Motor neuron (in vitro differentiated cells): Measurements from ENCODE around the gene FBXO31. TPM values are rescaled to one million over a fixed set of nuclear protein-coding genes. Genes with fewer than 3 reads are reported as not detected.
A peak's percentile ranks its signal among the peaks of the same experiment; 100 is the strongest.

ENCODE experiments used
- ATAC-seq, 8 experiments: fragments of 200-7000 bp; cut with Tn5 transposase; replicated peaks in 6 of 8; 2 replicates each; pipeline ENCODE4 v1.8.0; 2021; ENCODE audit warnings: mild to moderate bottlenecking in 8 of 8, moderate library complexity in 8 of 8
- H3K27ac ChIP-seq, 2 donors: fragments of 250-450 bp; sonication (Bioruptor Pico); 2 replicates each; pipeline ENCODE4 v1.9.0; 2021; ENCODE audit warnings: antibody characterized with exemption in 2 of 2, mild to moderate bottlenecking in 2 of 2, moderate library complexity in 1 of 2
- H3K4me1 ChIP-seq, 2 donors: fragments of 250-450 bp; sonication (Bioruptor Pico); replicated peaks in 1 of 2; 2 replicates each; pipeline ENCODE4 v1.6.1; 2021; ENCODE audit warnings: antibody characterized with exemption in 2 of 2, mild to moderate bottlenecking in 2 of 2, moderate library complexity in 1 of 2
- H3K4me3 ChIP-seq, 5 donors: fragments of 250-450 bp; sonication (Bioruptor Pico); 2 replicates each; pipeline ENCODE4 v1.9.0; 2021; ENCODE audit warnings: antibody characterized with exemption in 5 of 5, mild to moderate bottlenecking in 5 of 5, moderate library complexity in 4 of 5
- WGBS, 10 experiments: fragments of 450-650 bp; shearing (Covaris generic); methylation state at CpG; one replicate each; pipeline ENCODE4 v1.0.0; 2022; 5-methylcytosine and 5-hydroxymethylcytosine counted together
- in situ Hi-C, 9 experiments: fragments of 400-800 bp; cut with MboI; loops; one replicate each; pipeline ENCODE4 v1.15.0; 2021; ENCODE audit warnings: low sequenced_read_pairs in 9 of 9, low pct_unique_long_range_greater_than_20kb in 2 of 9; ENCODE audit not compliant: unreplicated experiment in 9 of 9
- total RNA-seq, 8 experiments: library from RNA; unstranded; fragments of 300-600 nt; gene quantifications; 2 replicates each; pipeline versions ENCODE4 v1.2.3 to v1.2.4, GENCODE V29; 2022

Gene FBXO31, protein sequence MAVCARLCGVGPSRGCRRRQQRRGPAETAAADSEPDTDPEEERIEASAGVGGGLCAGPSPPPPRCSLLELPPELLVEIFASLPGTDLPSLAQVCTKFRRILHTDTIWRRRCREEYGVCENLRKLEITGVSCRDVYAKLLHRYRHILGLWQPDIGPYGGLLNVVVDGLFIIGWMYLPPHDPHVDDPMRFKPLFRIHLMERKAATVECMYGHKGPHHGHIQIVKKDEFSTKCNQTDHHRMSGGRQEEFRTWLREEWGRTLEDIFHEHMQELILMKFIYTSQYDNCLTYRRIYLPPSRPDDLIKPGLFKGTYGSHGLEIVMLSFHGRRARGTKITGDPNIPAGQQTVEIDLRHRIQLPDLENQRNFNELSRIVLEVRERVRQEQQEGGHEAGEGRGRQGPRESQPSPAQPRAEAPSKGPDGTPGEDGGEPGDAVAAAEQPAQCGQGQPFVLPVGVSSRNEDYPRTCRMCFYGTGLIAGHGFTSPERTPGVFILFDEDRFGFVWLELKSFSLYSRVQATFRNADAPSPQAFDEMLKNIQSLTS
- total RNA-seq: 10 to 100 TPM; 12.2 to 23.2 (median 18.0) TPM

DNA sequence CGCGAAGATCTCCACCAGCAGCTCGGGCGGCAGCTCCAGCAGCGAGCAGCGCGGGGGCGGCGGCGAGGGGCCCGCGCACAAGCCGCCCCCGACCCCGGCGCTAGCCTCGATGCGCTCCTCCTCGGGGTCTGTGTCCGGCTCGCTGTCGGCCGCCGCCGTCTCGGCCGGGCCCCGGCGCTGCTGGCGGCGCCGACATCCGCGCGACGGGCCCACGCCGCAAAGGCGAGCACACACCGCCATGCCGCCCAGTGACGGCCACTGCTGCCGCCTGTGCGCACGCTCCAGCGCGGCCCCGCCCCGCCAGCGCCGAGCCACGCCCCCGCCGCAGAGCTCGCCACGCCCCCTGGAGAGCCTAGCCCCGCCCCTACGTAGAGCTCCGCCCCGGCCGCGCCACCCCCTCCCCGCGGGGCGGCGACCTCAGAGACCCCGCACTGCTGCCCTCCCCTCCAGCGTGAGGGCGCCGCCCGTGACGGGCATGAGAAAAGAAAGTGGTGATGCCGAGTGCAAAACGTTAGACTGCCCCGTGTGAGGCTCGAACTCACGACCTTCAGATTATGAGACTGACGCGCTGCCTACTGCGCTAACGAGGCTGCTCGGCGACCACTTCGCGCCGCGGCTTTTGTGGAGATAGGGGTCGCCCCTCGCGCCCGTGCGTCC is at the start of gene FBXO31:
Gene FBXO31, minus strand, starts transcription at position 272 of the 657 bp plus-strand sequence. Its CDS starts 32 bp downstream, at position 240.
- peaks cover 17 to 25% of the 10 kb centered on the region in 2 donors for H3K4me1 ChIP-seq
- ATAC-seq: peak; percentile 47 to 79 (median 68)
- in situ Hi-C loops: no loop called here
- peak within 1 kb of the TSS; percentile 82 to 88 for H3K27ac ChIP-seq
- 20% methylated on average over 1 of the region's 92 CpGs; no CpG with 5 or more reads in 9 of the 10 experiments for whole genome bisulfite sequencing, 10 experiments
- peak within 1 kb of the TSS; percentile 50 to 81 (median 71) for H3K4me3 ChIP-seq

DNA sequence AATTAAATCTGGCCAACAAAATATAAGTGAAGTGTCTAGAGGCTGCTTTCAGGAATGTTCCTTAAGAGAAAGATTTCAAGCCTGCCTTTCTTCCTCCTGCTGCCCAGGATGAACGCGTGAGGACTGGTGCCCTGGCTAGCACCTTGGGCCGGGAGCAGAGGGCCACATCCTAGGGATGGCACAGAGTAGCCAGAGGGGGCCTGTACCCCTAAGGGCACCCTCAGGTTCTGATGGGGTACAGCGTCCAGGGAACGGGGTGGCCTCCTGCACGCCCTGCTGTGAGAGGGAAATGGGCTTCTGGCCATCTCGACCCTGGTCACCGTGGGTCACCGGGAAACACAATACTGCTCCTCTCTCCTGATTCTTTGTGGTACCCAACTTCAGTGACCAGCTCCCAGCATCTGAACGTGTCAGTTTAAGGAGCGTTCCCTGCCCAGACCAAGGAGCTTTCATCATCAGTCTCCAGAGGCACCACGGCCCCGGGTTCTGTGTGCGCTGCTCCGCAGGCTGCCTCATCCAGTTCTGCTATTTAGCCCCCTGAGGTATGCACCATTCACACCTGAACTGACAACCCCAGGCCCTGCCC is 48.8 kb upstream of the FBXO31 start:
- no peak overlapping the region for H3K27ac ChIP-seq
- H3K4me3 ChIP-seq: no peak overlapping the region
- WGBS, 10 experiments: 89 to 100% (median 94%) methylated on average over 3 to 9 of the region's 15 CpGs; no CpG with 5 or more reads in 6 of the 10 experiments
- H3K4me1 ChIP-seq: peaks cover 7% of the 10 kb centered on the region in 2 donors
- in situ Hi-C loops: no loop called here
- no peak for ATAC-seq

DNA sequence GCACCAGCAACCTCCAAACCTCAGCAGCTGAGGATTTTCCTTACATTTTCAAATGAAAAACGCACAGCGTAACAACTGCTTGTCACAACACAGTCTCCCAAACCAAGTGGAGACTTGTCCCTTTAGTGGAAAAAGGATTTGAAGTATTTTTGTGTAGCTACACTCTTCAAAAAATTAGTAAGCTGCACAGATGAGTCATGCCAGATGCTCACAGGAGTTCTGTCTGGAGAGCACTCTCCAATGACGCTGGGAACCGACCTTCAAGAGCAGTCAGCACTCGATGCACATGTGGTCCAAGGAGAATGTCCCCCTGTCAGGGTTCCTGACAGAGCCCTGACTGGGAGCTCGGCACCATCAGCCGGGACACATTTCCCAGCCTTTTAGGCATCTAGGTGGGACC is 48.4 kb upstream of the FBXO31 start:
- Histone ChIP-seq H3K4me3 (no peak overlapping the region), H3K27ac (no peak overlapping the region), H3K4me1 (peaks cover 7% of the 10 kb centered on the region in 2 donors)
- in situ Hi-C loops: no loop called here
- WGBS, 10 experiments: 53 to 100% (median 80%) methylated on average over 1 to 7 of the region's 7 CpGs; no CpG with 5 or more reads in 5 of the 10 experiments
- ATAC-seq: peak in 3 of 8 experiments; percentile 24 to 60 (median 34)

DNA sequence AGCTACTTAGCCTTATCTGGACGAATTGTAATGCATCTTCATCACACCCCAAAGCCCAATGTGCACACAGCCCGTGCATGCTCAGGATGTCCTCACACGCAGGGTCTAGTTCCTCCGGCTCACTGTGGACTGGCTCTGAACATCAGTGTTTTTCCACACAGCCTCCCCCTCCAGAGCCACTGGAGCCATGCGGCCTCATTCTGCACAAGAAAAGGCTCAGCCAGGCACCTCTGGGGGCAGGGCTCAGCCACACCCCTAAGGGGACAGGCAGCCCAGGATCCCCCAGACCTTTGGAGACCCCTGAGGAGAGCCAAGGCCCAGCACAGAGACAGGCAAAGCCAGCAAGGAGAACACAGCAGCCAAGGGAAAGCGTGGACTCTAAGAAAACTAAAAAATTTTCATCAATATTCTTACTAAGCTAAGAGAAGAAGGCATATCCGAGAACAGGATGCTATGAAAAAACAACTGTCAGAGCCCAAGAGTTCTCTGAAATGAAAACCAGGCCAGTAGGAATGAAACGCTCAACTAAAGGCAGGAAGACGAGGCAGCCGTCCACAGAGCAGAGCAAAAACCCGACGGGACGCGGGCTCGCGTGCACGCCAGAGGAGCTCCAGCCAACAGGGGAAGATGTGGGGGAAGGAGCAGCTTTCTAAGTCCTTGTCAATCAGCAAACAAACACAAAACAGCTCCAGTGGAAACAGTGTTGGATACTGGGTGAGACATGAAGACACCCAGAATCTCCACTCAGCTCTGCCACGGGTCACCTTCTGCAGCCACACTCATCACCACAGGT is 43.0 kb upstream of the FBXO31 start:
- peaks cover 3 to 11% of the 10 kb centered on the region in 2 donors for H3K4me1 ChIP-seq
- ATAC-seq: no peak
- in situ Hi-C loops: no loop called here
- WGBS, 10 experiments: 43 to 80% (median 64%) methylated on average over 2 to 8 of the region's 18 CpGs; no CpG with 5 or more reads in 2 of the 10 experiments
- no peak overlapping the region for H3K4me3 ChIP-seq
- no peak overlapping the region for H3K27ac ChIP-seq

GRCh38 chr16:87425941-87426340 is 42.4 kb upstream of the FBXO31 start:
- WGBS, 10 experiments: 80 to 100% (median 100%) methylated on average over 1 to 5 of the region's 12 CpGs; no CpG with 5 or more reads in 5 of the 10 experiments
- no peak for ATAC-seq

GRCh38 chr16:87424266-87424665 is 40.7 kb upstream of the FBXO31 start:
- no peak overlapping the region for H3K27ac ChIP-seq
- WGBS, 10 experiments: 20 to 100% (median 70%) methylated on average over 1 to 4 of the region's 12 CpGs; no CpG with 5 or more reads in 4 of the 10 experiments
- H3K4me1 ChIP-seq: peaks cover 3 to 11% of the 10 kb centered on the region in 2 donors
- in situ Hi-C loops: loop anchor here in 1 of 9 experiments (25.0 kb wide), 1 partner anchor 213 kb away; no protein-coding TSS in a partner anchor
- no peak overlapping the region for H3K4me3 ChIP-seq
- ATAC-seq: peak; percentile 85 to 97 (median 96)

More at GRCh38 chr16:87425941-87426340, 42.4 kb upstream of the FBXO31 start:
- peaks cover 3 to 11% of the 10 kb centered on the region in 2 donors for H3K4me1 ChIP-seq
- in situ Hi-C loops: no loop called here
- H3K27ac ChIP-seq: no peak overlapping the region
- no peak overlapping the region for H3K4me3 ChIP-seq

- ATAC-seq: no peak
- no peak overlapping the region for H3K4me3 ChIP-seq
- no peak overlapping the region for H3K27ac ChIP-seq
- H3K4me1 ChIP-seq: peaks cover 3 to 11% of the 10 kb centered on the region in 2 donors
- 82 to 100% (median 92%) methylated on average over 1 to 11 of the region's 15 CpGs; no CpG with 5 or more reads in 2 of the 10 experiments for WGBS, 10 experiments
- in situ Hi-C loops: loop anchor here in 1 of 9 experiments (25.0 kb wide), 1 partner anchor 214 kb away; no protein-coding TSS in a partner anchor
Measured at GRCh38 chr16:87423429-87423828, 39.9 kb upstream of the FBXO31 start.

GRCh38 chr16:87422106-87422505 is 38.5 kb upstream of the FBXO31 start:
- no peak for ATAC-seq
- WGBS, 10 experiments: 68 to 100% (median 93%) methylated on average over 1 to 9 of the region's 11 CpGs
- Histone ChIP-seq H3K27ac (no peak overlapping the region), H3K4me3 (no peak overlapping the region), H3K4me1 (peaks cover 3 to 11% of the 10 kb centered on the region in 2 donors)
- in situ Hi-C loops: loop anchor here in 1 of 9 experiments (25.0 kb wide), 1 partner anchor 215 kb away; no protein-coding TSS in a partner anchor

DNA sequence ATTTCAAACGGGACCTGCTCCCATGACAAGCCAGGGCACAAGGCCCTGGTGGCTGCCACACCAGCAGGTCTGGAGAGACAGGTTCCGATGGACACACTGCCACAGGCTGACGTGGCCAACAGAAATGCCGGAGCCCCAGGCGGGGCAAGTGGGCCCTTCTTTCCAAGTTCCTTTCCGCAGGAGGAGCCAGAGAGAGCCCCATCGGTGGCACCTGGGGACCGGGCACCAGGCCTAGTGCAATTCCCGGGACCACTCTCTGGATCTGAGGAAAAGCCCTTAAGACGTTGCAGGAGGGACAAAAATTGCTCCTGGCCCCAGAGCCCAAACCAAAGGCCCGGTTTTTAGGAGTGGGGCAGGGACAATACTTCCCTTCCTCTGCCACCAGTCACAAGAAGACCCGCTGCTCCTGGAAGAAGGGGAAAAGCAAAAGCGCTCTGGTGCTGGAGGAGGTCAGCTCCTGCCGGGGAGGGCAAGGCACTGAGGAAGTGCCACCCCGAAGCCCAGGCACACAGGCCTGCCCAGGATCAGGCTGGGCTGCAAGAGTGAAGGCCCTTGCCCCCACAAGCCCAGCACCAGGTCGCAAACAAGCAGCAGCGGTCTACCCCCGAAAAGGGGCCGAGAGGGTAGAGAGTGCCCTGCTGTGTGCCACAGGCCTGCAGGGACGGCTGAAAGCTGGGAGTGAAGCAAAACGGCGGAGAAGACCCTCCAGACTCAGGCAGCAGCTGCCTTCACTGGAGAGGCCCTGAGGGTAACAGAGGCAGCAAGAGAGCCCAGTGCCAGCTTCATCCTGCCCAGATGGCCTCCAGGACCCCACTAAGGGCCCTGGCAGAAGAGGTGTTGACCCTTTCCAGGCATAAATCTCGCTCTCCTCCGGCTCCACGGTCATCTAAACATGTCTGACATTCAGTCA is 37.7 kb upstream of the FBXO31 start:
- Histone ChIP-seq H3K4me3 (no peak overlapping the region), H3K27ac (no peak overlapping the region), H3K4me1 (peaks cover 3 to 7% of the 10 kb centered on the region in 2 donors)
- in situ Hi-C loops: loop anchor here in 1 of 9 experiments (25.0 kb wide), 1 partner anchor 216 kb away; no protein-coding TSS in a partner anchor
- WGBS, 10 experiments: 87 to 100% (median 98%) methylated on average over 1 to 9 of the region's 25 CpGs; no CpG with 5 or more reads in 2 of the 10 experiments
- ATAC-seq: no peak

GRCh38 chr16:87420026-87421002 is 36.7 kb upstream of the FBXO31 start:
- peaks cover 3 to 7% of the 10 kb centered on the region in 2 donors for H3K4me1 ChIP-seq
- 39 to 100% (median 92%) methylated on average over 2 to 13 of the region's 25 CpGs; no CpG with 5 or more reads in 1 of the 10 experiments for WGBS, 10 experiments
- no peak overlapping the region for H3K27ac ChIP-seq
- in situ Hi-C loops: loop anchor here in 1 of 9 experiments (25.0 kb wide), 1 partner anchor 217 kb away; no protein-coding TSS in a partner anchor
- ATAC-seq: no peak
- no peak overlapping the region for H3K4me3 ChIP-seq
